GM12872 (cell line): ENCODE results near the gene PPARD.

Experiments
- CTCF ChIP-seq: IDR thresholded peaks from 3 replicates; pipeline ENCODE4 v1.5.1; 2011; ENCODE audit warnings: low read depth, mild to moderate bottlenecking, low read length, moderate library complexity; ENCODE audit not compliant: insufficient read depth

The PPARD gene

GRCh38 chr6:35392773-35393672 is 50.7 kb downstream of the PPARD start:
- no peak for TF ChIP-seq CTCF

DNA sequence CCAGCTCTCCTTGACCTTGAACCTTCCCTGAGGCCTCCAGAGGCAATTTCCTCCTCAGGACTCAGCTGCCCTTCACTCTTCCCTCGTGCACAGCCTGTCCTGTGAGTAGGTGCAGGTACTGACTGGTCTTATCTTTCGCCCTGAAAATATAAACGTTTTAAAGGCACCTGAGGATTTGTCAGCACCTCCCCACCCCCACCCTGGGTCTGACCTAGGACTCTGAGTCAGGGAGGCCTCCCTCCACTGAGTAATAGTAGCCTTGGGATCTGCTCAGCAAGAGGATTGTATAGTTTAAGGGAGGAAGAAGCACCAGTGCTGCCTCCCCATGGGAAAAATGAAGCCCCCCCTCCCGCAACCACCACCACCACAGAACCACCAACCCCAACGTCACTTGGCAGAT is 54.6 kb downstream of the PPARD start:
- no peak for TF ChIP-seq CTCF

DNA sequence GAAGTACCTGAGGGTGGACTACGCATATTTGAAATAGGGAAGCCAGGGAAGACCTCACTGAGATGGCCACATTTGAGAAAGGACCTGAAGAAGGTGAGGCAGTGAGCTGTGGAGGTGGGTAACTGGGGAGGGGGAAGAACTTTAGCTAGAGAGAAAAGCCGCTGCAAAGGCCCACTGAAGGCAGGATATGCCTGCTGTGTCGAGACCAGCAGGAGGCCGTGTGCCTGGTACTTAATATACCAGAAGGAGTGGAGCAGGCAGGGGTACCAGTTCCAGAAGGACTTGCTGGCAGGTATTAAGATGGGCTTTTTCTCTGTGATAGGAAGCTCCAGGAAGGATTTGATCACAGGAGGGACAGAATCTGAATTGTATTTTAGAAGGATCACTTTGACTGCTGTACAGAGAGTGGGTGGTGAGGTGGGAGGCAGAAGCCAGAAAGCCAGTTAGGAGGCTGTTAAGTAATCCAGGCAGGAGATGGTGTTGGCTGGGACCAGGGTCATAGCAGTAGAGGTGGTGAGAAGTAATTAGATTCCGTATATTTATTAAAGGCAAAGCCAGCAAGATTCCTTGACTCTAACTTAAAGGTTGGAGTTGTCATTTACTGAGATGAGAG is 55.6 kb downstream of the PPARD start:
- TF ChIP-seq CTCF = no peak

DNA sequence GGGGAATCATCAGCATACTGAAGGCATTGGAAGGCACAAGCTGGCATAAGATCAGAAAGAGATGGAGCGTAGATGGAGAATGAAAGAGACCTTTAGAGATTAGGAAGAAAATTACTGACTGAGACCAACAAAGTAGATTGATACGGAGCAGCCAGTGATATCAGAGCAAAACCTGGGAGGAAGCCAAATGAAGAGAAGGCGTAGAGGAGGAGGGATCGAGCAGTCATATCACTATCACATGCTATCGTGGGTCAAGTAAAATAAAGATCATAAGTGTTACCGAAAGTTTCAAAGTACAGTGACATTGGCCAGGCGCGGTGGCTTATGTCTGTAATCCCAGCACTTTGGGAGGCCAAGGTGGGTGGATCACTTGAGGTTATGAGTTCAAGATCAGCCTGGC is 56.2 kb downstream of the PPARD start:
- no peak for TF ChIP-seq CTCF

DNA sequence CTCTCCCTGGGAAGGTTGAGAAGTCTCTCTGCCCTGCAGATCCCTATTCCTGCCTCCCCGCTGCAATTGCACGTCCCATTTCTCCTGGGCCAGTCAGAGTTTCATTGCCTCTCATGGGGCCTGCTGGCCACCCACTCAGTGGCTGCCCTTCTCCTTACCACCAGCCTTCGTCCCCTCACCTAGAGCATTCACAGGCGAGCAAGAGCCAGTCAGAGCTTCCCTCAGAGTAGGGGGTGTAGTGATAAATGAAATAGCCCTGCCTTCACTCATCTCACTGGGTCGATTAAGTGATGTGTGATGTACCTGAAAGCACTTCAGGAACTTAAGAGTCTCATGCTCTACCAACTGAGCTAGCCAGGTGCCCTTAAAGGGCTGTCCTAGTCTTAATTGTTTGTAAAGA is 57.8 kb downstream of the PPARD start:
- TF ChIP-seq CTCF = no peak

GRCh38 chr6:35400901-35401311 is 58.5 kb downstream of the PPARD start:
- no peak for TF ChIP-seq CTCF

DNA sequence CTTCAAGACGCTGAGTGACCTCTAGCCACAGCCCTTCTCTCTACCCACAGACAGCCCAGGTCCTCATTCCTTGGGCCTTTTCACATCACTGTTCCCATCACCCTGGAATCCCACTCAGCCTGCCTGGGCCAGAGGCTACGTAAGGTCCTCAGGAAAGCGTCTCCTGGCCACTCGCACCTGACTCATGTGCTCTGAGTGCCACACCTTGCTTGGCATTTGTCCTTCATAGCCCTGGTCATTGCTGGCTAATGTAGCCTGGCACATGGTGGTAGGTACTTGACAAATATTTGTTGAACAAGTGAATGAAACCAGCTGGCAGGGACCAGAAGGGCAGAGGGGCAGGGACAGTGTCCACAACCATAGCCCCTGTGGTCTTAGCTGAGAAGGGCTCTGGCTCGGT is 59.2 kb downstream of the PPARD start:
- TF ChIP-seq CTCF = no peak
